Measurements from ENCODE around the gene DPYD. TPM values are rescaled to one million over a fixed set of nuclear protein-coding genes. Genes with fewer than 3 reads are reported as not detected.

Gene DPYD
- polyA plus RNA-seq, 2 donors = 6.7 to 10.0 TPM

- H3K9me3 ChIP-seq (ENCODE audit: control insufficient read depth in 2 of 2, insufficient read depth in 1 of 2, low read depth in 1 of 2, low read length in 1 of 2) = no peaks in the 10 kb centered on the region
- no peak overlapping the region for H3K4me3 ChIP-seq (ENCODE audit: low read depth in 1 of 2, low read length in 2 of 2)
- peaks cover 0 to 3% of the 10 kb centered on the region in 2 donors for H3K4me1 ChIP-seq (ENCODE audit: control insufficient read depth in 2 of 2, insufficient read depth in 2 of 2, low read length in 1 of 2)
- no peaks in the 10 kb centered on the region for H3K36me3 ChIP-seq (ENCODE audit: control insufficient read depth in 2 of 2, insufficient read depth in 2 of 2, low read length in 1 of 2)
- H3K27me3 ChIP-seq (ENCODE audit: control insufficient read depth in 1 of 2, insufficient read depth in 2 of 2, low read length in 2 of 2) = no peaks in the 10 kb centered on the region
- no peak overlapping the region for H3K27ac ChIP-seq (ENCODE audit: low read depth in 2 of 2, low read length in 1 of 2)
- 73 to 83% methylated on average over 2 of the region's 2 CpGs for WGBS, 2 donors
Observed at GRCh38 chr1:97170300-97170699, 750.5 kb downstream of the DPYD start.

GRCh38 chr1:97168056-97168455, 752.8 kb downstream of the DPYD start:
- no peak overlapping the region for H3K27ac ChIP-seq (ENCODE audit: low read depth in 2 of 2, low read length in 1 of 2)
- H3K4me3 ChIP-seq (ENCODE audit: low read depth in 1 of 2, low read length in 2 of 2) = no peak overlapping the region
- WGBS, 2 donors = 83 to 85% methylated on average over 1 of the region's 1 CpG
- H3K36me3 ChIP-seq (ENCODE audit: control insufficient read depth in 2 of 2, insufficient read depth in 2 of 2, low read length in 1 of 2) = no peaks in the 10 kb centered on the region
- no peaks in the 10 kb centered on the region for H3K4me1 ChIP-seq (ENCODE audit: control insufficient read depth in 2 of 2, insufficient read depth in 2 of 2, low read length in 1 of 2)
- no peaks in the 10 kb centered on the region for H3K27me3 ChIP-seq (ENCODE audit: control insufficient read depth in 1 of 2, insufficient read depth in 2 of 2, low read length in 2 of 2)
- no peaks in the 10 kb centered on the region for H3K9me3 ChIP-seq (ENCODE audit: control insufficient read depth in 2 of 2, insufficient read depth in 1 of 2, low read depth in 1 of 2, low read length in 1 of 2)

- H3K27ac ChIP-seq (ENCODE audit: low read depth in 2 of 2, low read length in 1 of 2) = no peak overlapping the region
- no peaks in the 10 kb centered on the region for H3K9me3 ChIP-seq (ENCODE audit: control insufficient read depth in 2 of 2, insufficient read depth in 1 of 2, low read depth in 1 of 2, low read length in 1 of 2)
- no peaks in the 10 kb centered on the region for H3K36me3 ChIP-seq (ENCODE audit: control insufficient read depth in 2 of 2, insufficient read depth in 2 of 2, low read length in 1 of 2)
- WGBS, 2 donors = 81 to 86% methylated on average over 2 of the region's 2 CpGs
- no peaks in the 10 kb centered on the region for H3K27me3 ChIP-seq (ENCODE audit: control insufficient read depth in 1 of 2, insufficient read depth in 2 of 2, low read length in 2 of 2)
- H3K4me1 ChIP-seq (ENCODE audit: control insufficient read depth in 2 of 2, insufficient read depth in 2 of 2, low read length in 1 of 2) = no peaks in the 10 kb centered on the region
- no peak overlapping the region for H3K4me3 ChIP-seq (ENCODE audit: low read depth in 1 of 2, low read length in 2 of 2)
Observed at GRCh38 chr1:97167246-97167645, 753.6 kb downstream of the DPYD start.

GRCh38 chr1:97166626-97167025, 754.2 kb downstream of the DPYD start:
- H3K9me3 ChIP-seq (ENCODE audit: control insufficient read depth in 2 of 2, insufficient read depth in 1 of 2, low read depth in 1 of 2, low read length in 1 of 2) = no peaks in the 10 kb centered on the region
- H3K4me3 ChIP-seq (ENCODE audit: low read depth in 1 of 2, low read length in 2 of 2) = no peak overlapping the region
- H3K4me1 ChIP-seq (ENCODE audit: control insufficient read depth in 2 of 2, insufficient read depth in 2 of 2, low read length in 1 of 2) = no peaks in the 10 kb centered on the region
- WGBS, 2 donors = 90 to 92% methylated on average over 1 of the region's 1 CpG
- H3K27ac ChIP-seq (ENCODE audit: low read depth in 2 of 2, low read length in 1 of 2) = no peak overlapping the region
- no peaks in the 10 kb centered on the region for H3K27me3 ChIP-seq (ENCODE audit: control insufficient read depth in 1 of 2, insufficient read depth in 2 of 2, low read length in 2 of 2)
- H3K36me3 ChIP-seq (ENCODE audit: control insufficient read depth in 2 of 2, insufficient read depth in 2 of 2, low read length in 1 of 2) = no peaks in the 10 kb centered on the region

GRCh38 chr1:97164276-97164639, 756.6 kb downstream of the DPYD start:
- no peak overlapping the region for H3K27ac ChIP-seq (ENCODE audit: low read depth in 2 of 2, low read length in 1 of 2)
- H3K9me3 ChIP-seq (ENCODE audit: control insufficient read depth in 2 of 2, insufficient read depth in 1 of 2, low read depth in 1 of 2, low read length in 1 of 2) = no peaks in the 10 kb centered on the region
- H3K4me1 ChIP-seq (ENCODE audit: control insufficient read depth in 2 of 2, insufficient read depth in 2 of 2, low read length in 1 of 2) = no peaks in the 10 kb centered on the region
- H3K36me3 ChIP-seq (ENCODE audit: control insufficient read depth in 2 of 2, insufficient read depth in 2 of 2, low read length in 1 of 2) = no peaks in the 10 kb centered on the region
- no peak overlapping the region for H3K4me3 ChIP-seq (ENCODE audit: low read depth in 1 of 2, low read length in 2 of 2)
- H3K27me3 ChIP-seq (ENCODE audit: control insufficient read depth in 1 of 2, insufficient read depth in 2 of 2, low read length in 2 of 2) = no peaks in the 10 kb centered on the region
- WGBS, 2 donors = 83 to 95% methylated on average over 1 of the region's 1 CpG

GRCh38 chr1:97163591-97164275, 757.1 kb downstream of the DPYD start:
- WGBS, 2 donors = 96 to 98% methylated on average over 1 of the region's 1 CpG
- H3K36me3 ChIP-seq (ENCODE audit: control insufficient read depth in 2 of 2, insufficient read depth in 2 of 2, low read length in 1 of 2) = no peaks in the 10 kb centered on the region
- no peaks in the 10 kb centered on the region for H3K4me1 ChIP-seq (ENCODE audit: control insufficient read depth in 2 of 2, insufficient read depth in 2 of 2, low read length in 1 of 2)
- H3K27me3 ChIP-seq (ENCODE audit: control insufficient read depth in 1 of 2, insufficient read depth in 2 of 2, low read length in 2 of 2) = no peaks in the 10 kb centered on the region
- H3K27ac ChIP-seq (ENCODE audit: low read depth in 2 of 2, low read length in 1 of 2) = no peak overlapping the region
- H3K9me3 ChIP-seq (ENCODE audit: control insufficient read depth in 2 of 2, insufficient read depth in 1 of 2, low read depth in 1 of 2, low read length in 1 of 2) = no peaks in the 10 kb centered on the region
- no peak overlapping the region for H3K4me3 ChIP-seq (ENCODE audit: low read depth in 1 of 2, low read length in 2 of 2)

- no peaks in the 10 kb centered on the region for H3K36me3 ChIP-seq (ENCODE audit: control insufficient read depth in 2 of 2, insufficient read depth in 2 of 2, low read length in 1 of 2)
- no peaks in the 10 kb centered on the region for H3K27me3 ChIP-seq (ENCODE audit: control insufficient read depth in 1 of 2, insufficient read depth in 2 of 2, low read length in 2 of 2)
- H3K4me3 ChIP-seq (ENCODE audit: low read depth in 1 of 2, low read length in 2 of 2) = no peak overlapping the region
- H3K9me3 ChIP-seq (ENCODE audit: control insufficient read depth in 2 of 2, insufficient read depth in 1 of 2, low read depth in 1 of 2, low read length in 1 of 2) = no peaks in the 10 kb centered on the region
- H3K4me1 ChIP-seq (ENCODE audit: control insufficient read depth in 2 of 2, insufficient read depth in 2 of 2, low read length in 1 of 2) = no peaks in the 10 kb centered on the region
- H3K27ac ChIP-seq (ENCODE audit: low read depth in 2 of 2, low read length in 1 of 2) = no peak overlapping the region
- 41 to 44% methylated on average over 4 of the region's 4 CpGs for WGBS, 2 donors
Observed at GRCh38 chr1:97160818-97161217, 760.0 kb downstream of the DPYD start.

- Histone ChIP-seq H3K27ac (ENCODE audit: low read depth in 2 of 2, low read length in 1 of 2) (no peak overlapping the region), H3K9me3 (ENCODE audit: control insufficient read depth in 2 of 2, insufficient read depth in 1 of 2, low read depth in 1 of 2, low read length in 1 of 2) (no peaks in the 10 kb centered on the region), H3K4me3 (ENCODE audit: low read depth in 1 of 2, low read length in 2 of 2) (no peak overlapping the region), H3K36me3 (ENCODE audit: control insufficient read depth in 2 of 2, insufficient read depth in 2 of 2, low read length in 1 of 2) (no peaks in the 10 kb centered on the region), H3K4me1 (ENCODE audit: control insufficient read depth in 2 of 2, insufficient read depth in 2 of 2, low read length in 1 of 2) (no peaks in the 10 kb centered on the region), H3K27me3 (ENCODE audit: control insufficient read depth in 1 of 2, insufficient read depth in 2 of 2, low read length in 2 of 2) (no peaks in the 10 kb centered on the region)
Observed at GRCh38 chr1:97159342-97159741, 761.5 kb downstream of the DPYD start.

- H3K4me1 ChIP-seq (ENCODE audit: control insufficient read depth in 2 of 2, insufficient read depth in 2 of 2, low read length in 1 of 2) = no peaks in the 10 kb centered on the region
- H3K27ac ChIP-seq (ENCODE audit: low read depth in 2 of 2, low read length in 1 of 2) = no peak overlapping the region
- 41 to 62% methylated on average over 1 of the region's 1 CpG for WGBS, 2 donors
- no peaks in the 10 kb centered on the region for H3K27me3 ChIP-seq (ENCODE audit: control insufficient read depth in 1 of 2, insufficient read depth in 2 of 2, low read length in 2 of 2)
- no peaks in the 10 kb centered on the region for H3K36me3 ChIP-seq (ENCODE audit: control insufficient read depth in 2 of 2, insufficient read depth in 2 of 2, low read length in 1 of 2)
- no peaks in the 10 kb centered on the region for H3K9me3 ChIP-seq (ENCODE audit: control insufficient read depth in 2 of 2, insufficient read depth in 1 of 2, low read depth in 1 of 2, low read length in 1 of 2)
- H3K4me3 ChIP-seq (ENCODE audit: low read depth in 1 of 2, low read length in 2 of 2) = no peak overlapping the region
Observed at GRCh38 chr1:97158691-97159096, 762.1 kb downstream of the DPYD start.

- H3K4me3 ChIP-seq (ENCODE audit: low read depth in 1 of 2, low read length in 2 of 2) = no peak overlapping the region
- H3K9me3 ChIP-seq (ENCODE audit: control insufficient read depth in 2 of 2, insufficient read depth in 1 of 2, low read depth in 1 of 2, low read length in 1 of 2) = no peaks in the 10 kb centered on the region
- H3K4me1 ChIP-seq (ENCODE audit: control insufficient read depth in 2 of 2, insufficient read depth in 2 of 2, low read length in 1 of 2) = no peaks in the 10 kb centered on the region
- no peak overlapping the region for H3K27ac ChIP-seq (ENCODE audit: low read depth in 2 of 2, low read length in 1 of 2)
- H3K36me3 ChIP-seq (ENCODE audit: control insufficient read depth in 2 of 2, insufficient read depth in 2 of 2, low read length in 1 of 2) = no peaks in the 10 kb centered on the region
- 81 to 90% methylated on average over 1 of the region's 1 CpG for WGBS, 2 donors
- no peaks in the 10 kb centered on the region for H3K27me3 ChIP-seq (ENCODE audit: control insufficient read depth in 1 of 2, insufficient read depth in 2 of 2, low read length in 2 of 2)
Observed at GRCh38 chr1:97157991-97158390, 762.8 kb downstream of the DPYD start.
